ENCODE results near the gene AFF3.

The AFF3 gene

DNA sequence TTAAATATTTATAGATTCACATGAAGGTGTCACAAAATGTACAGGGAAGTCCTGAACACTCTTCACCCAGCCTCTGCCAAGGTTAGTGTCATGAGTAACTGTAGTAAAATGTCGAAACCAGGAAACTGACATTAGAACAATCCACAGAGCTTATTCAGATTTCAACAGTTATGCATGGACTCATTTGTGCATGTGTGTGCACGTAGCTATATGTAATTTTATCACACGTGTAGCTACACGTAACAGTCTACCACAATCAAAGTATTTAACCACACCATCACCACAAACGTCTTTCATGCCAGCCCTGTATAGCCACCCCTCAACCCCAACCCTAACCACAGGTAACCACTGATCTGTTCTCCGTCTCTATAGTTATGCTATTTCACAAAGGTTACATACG lies 440.9 kb downstream of the AFF3 start:
- DNase-seq (ENCODE audit: low read depth, low spot score), result no peak

DNA sequence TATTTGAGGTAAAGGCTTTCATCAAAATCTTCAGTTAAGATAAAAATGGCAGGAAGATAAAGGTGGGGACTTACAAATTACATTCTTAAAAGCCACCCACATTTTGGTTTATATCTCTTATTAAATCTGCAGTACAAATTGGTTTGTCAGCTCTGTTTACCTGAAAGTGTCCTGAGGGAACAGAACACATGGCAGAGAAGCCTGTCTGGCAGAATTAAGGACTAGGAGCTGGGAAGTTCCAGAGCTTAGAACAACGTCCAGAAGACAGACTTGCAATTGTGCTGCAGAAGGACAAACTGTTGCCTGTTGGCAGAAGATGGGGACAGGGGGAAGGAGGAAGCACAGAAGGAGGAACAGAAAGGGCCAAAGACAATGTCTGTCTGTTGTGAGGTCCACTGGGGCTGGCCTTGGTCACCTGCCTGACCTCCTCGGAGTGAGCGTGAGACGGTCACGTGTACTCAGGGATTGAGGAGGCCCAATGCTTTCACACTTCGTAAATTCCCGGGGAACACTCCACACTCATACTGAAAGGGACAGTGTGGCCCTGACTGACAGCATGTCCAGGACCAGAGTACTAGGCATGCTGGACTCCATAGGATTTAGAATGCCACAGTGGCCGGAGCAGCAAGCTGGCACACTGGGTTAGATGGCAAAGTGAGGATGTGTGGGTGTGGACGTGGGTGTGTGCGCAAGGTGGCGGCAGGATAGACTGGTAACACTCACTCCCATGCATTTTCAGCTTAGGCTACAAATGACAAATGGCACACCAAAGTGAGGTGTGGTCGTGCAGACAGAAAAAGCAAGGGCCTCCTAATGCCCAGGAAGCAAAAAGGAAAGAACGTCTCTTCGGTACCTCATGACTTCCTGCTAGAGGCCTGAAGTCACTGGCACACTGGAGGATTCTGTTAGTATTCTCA lies 441.6 kb downstream of the AFF3 start:
- no peak for DNase-seq (ENCODE audit: low read depth, low spot score)

DNA sequence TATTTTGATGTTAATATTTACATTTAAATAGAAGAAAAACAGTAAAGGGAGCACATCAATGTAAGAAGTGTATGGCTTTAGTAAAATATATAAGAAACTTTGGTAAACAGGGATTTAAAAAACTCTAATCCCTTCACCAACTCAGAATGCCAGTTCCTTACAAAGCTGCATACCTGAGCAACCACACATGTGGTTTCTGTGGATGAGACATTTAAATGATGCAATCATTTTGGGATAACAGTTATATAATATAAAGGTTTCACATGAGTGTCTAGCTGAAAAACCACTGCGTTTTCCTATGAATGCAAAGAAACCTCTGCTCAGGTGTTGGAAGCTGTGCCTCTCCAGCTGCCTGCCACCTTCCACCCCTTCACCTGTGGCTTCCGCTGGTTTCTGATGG lies 443.5 kb downstream of the AFF3 start:
- no peak for DNase-seq (ENCODE audit: low read depth, low spot score)

DNA sequence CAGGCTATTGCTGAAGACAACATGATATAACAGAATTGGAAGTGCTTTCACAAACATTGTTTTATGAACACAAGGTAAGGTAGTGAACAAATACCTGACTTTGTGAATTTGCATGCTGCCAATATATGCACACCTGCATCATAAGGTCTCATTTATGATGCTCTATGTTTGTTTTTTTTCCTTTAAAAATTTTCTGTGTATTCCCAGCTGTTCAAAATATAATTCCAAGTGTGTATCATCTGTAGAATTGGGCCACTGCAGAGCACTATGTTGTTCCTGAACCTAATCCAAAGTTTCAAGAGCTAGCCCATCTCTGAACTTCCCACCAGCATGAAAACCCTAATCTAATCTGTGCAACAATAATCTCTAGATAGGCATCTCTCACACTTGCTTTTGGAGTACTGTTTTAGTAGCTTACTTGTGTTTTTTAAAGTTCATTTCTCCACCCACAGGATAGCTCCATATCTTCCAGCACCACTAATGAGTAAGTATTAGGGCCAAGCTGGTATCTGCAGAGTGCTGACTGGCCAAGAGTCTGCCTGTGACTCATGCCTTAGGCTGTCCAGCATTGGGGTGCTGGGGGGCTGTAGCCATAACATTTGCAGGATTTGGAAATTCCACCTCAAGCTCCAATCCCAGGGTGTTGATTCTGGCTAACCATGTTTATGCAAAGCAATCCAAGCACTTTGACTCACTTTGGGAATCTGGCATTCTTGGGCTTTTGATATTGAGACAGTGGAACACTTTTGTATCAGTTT lies 444.4 kb downstream of the AFF3 start:
- no peak for DNase-seq (ENCODE audit: low read depth, low spot score)

DNA sequence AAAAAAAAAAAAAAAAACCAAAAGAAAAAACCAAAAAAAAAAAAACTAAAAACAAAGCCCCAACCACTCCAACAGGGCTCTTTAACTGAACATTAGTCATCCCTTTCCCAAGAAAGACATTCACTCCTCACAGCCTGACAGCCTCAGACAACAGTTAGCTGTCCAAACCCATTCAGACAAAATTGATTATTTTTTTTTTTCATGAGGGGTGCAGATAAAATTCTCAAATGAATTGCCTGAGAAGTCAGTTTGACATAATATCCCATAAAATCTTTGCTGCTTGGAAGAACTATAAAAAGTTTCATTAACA lies 446.5 kb downstream of the AFF3 start:
- DNase-seq (ENCODE audit: low read depth, low spot score), result no peak

DNA sequence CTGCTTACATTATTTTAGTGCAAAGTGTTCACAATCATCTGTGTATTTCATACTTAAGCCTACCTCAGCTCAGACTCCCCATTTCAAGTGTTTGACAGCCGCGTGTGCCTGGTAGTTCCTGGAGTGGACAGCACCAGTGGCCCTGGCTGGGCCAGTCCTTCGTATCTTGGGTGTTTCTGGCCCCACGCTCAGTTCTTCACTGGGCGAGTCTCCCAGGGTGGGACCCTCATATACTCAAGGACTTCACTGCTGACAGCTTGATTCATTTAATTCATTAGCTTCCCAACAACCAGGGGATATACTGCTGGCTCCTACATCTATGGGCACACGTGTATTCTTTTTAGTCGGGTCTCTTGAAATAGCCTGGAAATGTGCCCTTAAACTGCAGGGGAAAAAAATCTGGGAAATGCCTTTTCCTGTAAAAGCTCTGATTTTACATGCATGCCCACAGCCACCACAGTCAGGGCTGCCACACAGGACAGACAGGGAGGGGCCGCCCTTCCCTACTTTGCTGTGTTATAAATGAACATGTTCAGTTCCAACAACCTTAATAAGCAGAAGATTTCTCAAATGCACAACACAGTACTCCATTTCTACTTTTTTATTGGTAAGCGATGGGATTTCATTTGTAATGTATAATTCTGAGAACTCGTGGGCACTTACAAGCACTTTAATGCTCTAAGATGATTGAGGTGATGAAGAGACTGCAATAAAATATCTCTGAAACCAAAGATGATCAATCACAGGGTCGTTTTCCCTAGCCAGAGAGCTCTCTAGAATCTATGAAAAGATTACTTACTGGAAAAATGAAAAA lies 447.1 kb downstream of the AFF3 start:
- no peak for DNase-seq (ENCODE audit: low read depth, low spot score)

DNA sequence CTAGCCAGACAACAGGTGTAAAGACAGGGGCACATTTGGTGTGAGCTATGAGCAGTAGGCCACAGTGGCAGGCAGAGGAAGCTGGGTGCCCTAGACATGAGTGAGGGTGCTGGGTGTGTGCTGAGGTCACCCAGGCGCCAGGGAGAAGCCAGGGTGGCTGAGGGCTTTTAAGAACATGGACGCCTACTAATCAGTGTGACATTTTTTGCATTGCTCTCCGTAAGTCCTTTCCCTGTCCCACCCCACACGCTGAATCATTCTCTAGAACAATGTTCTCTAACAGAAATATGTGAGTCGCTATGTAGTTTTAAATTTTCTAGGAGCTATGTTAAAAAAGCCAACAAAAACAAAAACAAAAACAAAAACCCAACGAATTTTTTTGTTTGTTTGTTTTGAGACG lies 448.1 kb downstream of the AFF3 start:
- no peak for DNase-seq (ENCODE audit: low read depth, low spot score)

DNA sequence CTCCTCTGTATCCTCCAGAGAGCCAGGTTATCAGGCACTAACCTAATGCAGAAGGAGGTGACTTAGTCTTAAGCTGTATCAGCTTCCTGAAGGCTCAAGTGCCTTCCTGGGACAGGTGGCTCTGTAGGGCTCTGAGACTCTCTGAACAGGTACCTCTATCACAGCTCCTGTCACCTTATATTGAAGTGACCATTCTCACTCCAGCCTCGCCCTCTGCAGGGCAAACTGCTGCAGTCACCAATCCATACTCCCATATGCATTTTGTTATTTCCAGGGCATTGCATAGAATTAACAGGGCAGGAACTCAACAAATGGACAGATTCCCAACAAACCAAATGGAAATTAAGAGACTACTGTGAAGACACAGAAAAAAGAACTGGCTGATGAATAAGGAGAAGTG lies 449.6 kb downstream of the AFF3 start:
- no peak for DNase-seq (ENCODE audit: low read depth, low spot score)

DNA sequence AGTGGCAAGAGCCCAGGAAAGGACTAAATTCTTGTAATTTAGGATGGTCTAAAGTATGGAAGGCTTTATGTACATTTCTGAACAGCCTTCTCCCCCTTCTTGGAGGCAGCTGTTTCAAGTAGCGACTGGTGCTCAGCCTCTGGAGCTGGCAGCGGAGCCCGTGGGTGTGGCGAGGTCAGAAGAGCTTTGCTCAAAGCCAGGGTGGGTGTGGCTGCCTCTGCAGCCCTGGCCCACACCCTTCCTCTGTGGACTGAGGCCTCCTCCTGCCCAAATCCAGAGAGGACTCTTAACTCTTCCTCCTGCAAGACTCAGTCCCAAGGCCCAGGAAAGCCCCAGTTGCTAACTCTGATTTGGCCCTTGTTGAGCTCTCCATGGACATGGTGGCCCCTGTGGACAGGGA lies 450.5 kb downstream of the AFF3 start:
- DNase-seq (ENCODE audit: low read depth, low spot score), result no peak

DNA sequence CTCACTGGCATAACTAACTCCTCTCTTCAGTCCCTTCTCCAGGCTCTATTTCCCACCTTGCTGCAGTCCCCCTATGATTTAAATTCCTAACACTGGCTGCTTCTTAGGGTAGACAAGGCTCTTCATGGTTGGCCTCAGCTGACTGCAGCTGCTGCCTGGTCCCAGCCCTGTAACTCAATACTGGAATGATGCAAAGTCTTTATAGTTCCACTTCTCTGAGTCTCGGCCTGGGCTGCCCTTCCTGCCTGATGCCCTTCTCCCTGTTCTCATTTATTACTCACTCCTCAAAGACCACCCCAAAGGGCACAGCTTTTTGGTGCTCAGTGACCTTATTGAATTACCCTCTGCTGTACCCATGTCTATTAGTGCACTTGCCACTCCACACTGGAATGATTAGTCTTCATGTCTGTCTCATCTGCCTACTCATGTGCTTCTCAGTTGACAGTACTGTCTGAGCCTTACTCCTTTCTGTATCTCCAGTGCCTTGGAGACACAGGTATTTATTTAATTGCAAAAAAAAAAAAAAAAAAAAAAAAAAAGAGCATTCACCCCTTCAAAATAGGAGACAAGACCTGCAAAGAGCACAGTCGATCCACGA lies 453.1 kb downstream of the AFF3 start:
- DNase-seq (ENCODE audit: low read depth, low spot score), result no peak

DNA sequence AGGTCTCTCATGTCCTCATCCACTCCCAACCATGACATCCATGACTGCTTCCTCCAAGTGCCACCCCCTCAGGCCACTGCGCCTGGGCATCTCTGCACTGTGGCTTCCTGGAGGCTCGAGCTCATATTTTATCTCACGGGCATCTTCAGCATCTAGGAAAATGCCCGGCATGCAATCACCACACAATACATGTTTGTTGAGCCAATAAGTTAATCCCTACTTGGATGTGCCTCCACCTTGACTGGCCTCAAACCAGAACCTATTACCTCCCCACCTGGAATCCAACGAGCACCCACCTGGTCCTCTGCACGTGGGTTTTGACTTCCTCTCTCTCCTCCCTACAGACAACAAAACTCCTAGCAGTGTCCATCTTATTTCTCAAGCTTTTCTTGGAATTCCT lies 453.7 kb downstream of the AFF3 start:
- no peak for DNase-seq (ENCODE audit: low read depth, low spot score)

DNA sequence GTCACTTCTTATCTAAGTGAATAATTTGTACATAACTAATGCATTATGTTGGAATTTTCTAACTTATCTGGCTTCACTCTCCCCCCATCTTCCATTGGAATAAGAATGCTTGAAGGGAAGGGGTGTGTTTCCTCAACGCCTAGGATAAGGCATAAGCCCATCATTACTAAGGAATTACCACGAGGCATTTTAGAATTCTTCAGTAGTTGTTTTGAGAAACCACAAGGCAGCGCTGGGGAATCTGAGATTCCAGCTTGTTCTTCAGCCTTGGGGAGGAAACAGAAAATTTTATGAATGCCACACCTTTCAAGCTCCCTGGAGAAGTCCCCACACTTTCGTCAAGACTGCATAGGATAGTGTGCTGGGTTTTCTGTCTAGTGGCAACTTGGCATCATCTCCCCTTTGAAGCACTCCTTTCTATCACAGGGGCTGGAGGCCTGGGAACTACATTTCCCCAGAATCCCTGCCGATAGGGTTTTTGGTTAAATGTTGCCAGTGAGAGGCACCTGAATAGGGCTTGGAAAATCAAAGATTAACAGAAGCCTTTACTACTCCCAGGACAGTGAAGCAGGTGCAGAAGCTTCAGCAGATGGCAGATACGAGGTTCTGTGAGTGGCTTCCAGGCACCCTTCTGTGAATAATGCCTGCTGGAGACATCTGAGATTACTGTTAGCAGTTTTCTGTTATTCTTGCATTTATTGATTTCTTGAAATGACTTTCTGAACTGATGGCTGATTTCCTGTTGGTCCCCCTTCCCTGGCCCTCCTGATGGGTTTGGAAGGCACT lies 459.9 kb downstream of the AFF3 start:
- DNase-seq (ENCODE audit: low read depth, low spot score), result no peak

DNA sequence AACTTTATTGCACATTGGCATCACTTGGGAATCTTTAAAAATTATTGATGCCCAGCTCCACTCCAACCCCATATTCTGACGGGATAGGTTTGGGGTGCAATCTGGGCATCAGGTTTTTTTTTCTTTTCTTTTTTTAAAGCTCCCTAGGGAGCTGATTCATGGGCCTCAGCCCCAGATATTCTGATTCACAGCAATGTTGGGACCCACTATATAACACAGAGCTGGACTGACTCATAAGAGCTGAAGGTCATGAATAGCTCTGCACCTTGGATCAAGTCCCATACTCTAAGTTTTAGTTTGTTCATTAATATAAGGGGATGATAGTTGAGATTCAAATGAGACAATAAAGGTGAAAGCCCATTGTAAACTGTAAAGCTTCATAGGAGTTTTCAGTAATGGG lies 461.4 kb downstream of the AFF3 start:
- no peak for DNase-seq (ENCODE audit: low read depth, low spot score)

DNA sequence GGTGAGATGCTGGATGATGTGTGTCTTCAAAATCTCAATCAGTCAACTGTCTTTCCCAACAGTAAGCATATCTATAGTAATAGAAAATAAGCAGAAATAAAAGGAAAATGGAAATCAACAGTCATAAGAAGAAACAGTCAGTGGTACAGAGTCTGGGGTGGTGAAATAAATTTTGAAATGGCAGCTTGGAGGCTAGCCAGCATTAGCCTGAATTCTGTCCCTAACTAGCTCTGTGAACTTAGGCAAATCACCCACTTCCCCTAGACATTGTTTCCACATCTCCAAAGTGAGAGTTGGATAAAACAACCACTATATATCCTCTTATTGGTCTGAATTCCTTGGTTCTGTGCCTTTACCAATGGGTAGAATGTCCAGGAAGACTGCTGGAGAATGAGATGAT lies 462.9 kb downstream of the AFF3 start:
- DNase-seq (ENCODE audit: low read depth, low spot score), result no peak

DNA sequence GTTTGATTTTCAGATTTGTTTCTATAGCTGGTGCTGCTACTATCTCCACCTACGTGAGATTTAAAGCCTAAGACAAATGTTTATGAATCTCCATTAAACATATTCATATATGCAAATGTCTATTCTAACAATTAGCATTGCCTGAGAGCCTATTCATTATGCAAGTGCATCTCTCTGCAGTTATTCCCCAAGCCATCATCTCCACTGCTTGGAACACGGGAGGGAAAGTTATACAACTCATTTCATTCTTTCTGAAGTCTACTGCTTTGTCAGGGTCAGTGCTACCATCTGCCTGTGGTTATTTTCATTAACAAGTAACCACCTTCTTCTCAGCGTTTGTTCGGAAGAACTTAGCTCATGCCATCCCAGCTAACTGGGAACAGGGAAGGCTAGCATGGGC lies 463.8 kb downstream of the AFF3 start:
- DNase-seq (ENCODE audit: low read depth, low spot score), result no peak

DNA sequence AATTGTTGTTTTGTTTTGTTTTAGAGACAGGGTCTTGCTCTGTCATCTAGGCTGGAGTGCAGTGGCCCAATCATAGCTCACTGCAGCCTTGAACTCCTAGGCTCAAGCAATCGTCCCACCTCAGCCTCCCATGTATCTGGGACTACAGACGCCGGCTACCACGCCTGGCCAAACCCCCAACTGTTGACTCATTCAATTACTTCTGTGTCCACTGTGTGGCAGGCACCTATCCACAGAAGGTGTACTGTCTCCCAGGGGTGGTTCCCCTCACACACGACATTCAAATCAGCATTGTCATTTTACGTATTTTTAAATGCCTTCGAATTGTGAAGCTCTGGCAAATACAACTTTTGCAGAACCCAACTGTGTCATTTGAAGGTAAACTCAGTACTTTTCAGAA lies 464.6 kb downstream of the AFF3 start:
- DNase-seq (ENCODE audit: low read depth, low spot score), result no peak

DNA sequence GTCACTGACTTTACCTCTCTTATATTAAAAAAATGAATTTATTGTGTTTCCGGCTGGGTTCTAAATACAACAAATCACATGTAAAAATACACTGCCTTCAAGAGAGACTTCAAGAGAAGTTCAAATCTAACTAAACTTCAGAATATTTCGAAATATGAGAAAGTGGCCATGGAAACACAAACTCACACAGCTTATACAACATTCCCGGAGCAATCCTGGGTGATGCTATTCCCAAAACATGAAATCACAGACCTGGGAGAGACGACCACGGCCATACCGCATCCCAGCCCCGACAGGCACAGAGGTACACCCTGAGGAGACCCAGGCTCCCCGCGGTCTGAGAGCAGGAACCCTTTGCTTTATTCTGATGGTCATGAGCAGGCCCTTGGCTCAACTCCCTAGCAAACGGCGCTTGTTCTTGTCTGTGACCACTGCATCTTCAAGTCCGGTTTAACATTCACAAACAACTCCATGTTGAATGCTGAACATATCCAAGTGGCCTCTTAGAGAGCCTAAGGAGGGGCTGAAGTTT lies 467.2 kb downstream of the AFF3 start:
- no peak for DNase-seq (ENCODE audit: low read depth, low spot score)

DNA sequence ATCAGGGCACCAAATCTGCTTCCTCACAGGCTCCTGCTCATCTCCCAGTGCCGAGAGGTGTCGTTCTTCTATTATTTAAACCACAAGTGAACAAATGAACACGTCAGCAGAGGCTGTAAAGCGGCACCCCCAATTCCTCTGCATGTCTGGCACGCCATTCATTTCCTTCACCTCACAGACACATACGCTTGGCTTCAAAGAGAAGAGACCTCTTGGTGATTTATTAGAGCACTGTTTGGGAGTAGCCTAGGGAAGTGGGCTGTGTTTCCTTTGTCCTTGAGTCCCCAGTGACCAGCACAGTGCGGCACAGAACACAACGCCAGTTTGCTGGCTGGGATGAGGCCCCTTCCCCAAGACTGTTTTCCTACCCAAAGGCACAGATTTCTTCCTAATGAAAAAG lies 468.3 kb downstream of the AFF3 start:
- no peak for DNase-seq (ENCODE audit: low read depth, low spot score)

DNA sequence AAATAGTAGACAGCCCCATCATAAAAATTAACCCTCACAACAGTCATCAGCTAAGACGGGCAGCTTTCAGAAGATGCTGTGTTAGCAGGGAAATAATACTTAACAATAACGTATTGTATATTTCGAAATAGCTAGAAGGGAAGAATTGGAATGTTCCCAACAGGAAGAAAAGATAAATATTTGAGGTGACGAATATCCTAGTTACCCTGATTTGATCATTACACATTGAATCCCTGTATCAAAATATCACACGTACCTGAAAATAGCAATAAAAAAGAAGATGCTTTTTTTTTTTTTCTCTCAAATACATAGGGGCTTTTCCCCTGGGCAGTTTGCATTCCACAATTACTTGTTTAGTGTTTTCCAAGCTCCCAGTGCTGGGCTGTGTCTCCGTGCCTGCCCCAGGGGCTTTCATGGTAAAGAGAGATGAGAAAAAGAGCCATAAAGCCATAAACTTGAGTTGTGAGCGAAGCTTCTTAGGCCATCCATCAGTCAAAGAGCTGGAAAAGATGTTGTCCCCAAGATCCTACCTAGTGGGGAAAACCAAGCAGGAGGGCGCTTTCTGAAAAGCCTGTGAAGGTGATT lies 469.5 kb downstream of the AFF3 start:
- DNase-seq (ENCODE audit: low read depth, low spot score), result no peak

Measured in activated naive CD8-positive, alpha-beta T cell treated with anti-CD3 and anti-CD28 coated beads, Interleukin-2, amount 50 U/mL, for 16 hours (primary cell).